Cerebellar cortex (tissue), 1 donor: ENCODE results near the gene XPO1.
A peak's percentile ranks its signal among the peaks of the same experiment; 100 is the strongest.
"Not testable (repeated sequence)": the region's sequence is repeated elsewhere in the genome, so short reads cannot be mapped to it uniquely, and the experiment has no call there.

Source experiments
- DNase-seq: peaks from one replicate; pipeline ENCODE4 v3.0.0-alpha.2; 2015; ENCODE audit warnings: low spot score

Gene XPO1

GRCh38 chr2:61538200-61538919 is at the start of gene XPO1:
Gene XPO1, minus strand, starts transcription at chr2:61538356. Its CDS starts 4,459 bp downstream, at chr2:61533897.
- peak; percentile 99 for DNase-seq

DNA sequence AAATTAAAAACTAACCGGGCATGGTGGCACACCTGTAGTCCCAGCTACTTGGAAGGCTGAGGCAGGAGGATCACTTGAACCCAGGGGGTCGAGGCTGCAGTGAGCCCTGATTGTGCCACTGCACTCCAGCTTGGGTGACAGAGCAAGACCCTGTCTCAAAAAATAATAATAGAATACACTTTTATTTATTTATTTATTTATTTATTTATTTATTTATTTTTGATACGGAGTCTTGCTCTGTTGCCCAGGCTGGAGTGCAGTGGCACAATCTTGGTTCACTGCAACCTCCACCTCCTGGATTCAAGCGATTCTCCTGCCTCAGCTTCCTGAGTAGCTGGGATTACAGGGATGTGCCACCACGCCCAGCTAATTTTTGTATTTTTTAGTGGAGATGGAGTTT is 48.8 kb upstream of the XPO1 start:
- DNase-seq = not testable (repeated sequence)

DNA sequence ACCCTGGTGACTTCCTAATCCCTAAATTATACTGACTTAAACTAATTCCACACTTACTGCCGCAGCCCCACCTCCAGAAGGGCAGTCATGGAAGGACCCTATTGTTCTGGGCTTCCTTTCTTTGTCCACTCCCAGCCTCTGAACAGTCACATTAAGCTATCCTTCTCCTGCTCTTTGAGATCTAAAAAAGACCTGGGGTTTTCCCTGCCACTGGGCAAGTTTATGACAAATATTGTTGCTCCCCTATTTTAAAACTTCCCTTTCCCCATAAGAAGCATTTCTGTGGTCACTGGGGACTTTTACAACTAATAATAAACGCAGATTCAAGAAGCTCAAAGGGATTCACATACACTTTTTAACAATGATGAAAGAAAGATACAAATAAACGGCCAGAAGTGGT is 47.2 kb upstream of the XPO1 start:
- no peak for DNase-seq

- DNase-seq = not testable (repeated sequence)
These were observed 46.2 kb upstream of the XPO1 start for GRCh38 chr2:61584368-61584767.

DNA sequence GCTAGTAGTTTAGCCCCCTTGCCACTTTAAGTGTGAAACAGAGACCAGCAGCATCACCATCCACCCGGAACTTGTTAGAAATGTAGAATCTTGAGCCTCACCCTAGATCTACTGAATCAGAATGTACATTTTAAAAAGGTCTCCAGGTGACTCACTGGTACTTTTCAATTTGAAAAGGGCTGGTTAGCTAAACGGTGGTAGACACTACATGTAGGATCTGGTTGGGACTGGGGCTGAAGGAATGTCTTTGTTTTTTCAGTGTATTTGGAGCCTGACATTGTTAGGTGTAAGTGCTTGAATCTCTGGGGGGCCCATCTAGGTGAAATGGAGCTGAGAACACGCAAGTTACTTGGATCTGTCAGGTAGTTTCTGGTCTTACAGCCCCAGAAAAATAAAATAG is 44.0 kb upstream of the XPO1 start:
- no peak for DNase-seq

DNA sequence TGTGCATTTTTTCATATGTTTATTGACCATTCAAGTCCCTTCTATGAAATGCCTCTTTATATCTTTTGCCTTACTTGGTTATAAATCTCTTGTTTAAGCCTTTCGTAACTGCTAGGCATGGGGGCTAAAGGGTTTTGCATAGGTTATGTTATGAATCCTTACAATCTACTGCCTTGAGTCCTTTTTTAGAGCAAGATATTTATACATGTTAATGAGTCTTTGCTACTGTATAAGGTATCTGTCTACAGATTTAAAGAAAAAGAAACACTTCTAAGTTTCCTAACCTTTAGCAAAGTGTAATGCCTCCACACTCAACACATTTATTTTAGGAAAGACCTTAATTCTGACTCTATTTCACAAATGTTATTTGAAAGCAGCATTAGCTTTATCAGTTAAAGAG is 43.6 kb upstream of the XPO1 start:
- no peak for DNase-seq

- DNase-seq = no peak
These were observed 37.3 kb upstream of the XPO1 start for GRCh38 chr2:61575447-61575859.

GRCh38 chr2:61566566-61566965 is 28.4 kb upstream of the XPO1 start:
- no peak for DNase-seq

- no peak for DNase-seq
These were observed 24.5 kb upstream of the XPO1 start for GRCh38 chr2:61562615-61563014.

DNA sequence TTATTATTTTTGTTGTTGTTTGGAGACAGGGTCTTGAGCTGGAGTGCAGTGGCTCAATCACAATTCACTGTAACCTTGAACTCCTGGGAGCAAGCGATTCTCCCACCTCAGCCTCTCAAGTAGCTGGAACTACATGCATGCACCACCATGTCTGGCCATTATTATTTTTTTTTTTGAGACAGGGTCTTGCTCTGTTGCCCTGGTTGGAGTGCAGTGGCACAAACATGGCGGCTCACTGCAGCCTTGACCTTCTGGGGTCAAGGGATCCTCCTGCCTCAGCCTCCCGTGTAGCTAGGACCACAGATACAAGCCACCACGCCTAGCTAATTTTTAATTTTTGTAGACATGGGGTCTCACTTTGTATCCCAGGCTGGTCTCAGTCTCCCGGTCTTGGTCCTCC is 20.0 kb upstream of the XPO1 start:
- no peak for DNase-seq

DNA sequence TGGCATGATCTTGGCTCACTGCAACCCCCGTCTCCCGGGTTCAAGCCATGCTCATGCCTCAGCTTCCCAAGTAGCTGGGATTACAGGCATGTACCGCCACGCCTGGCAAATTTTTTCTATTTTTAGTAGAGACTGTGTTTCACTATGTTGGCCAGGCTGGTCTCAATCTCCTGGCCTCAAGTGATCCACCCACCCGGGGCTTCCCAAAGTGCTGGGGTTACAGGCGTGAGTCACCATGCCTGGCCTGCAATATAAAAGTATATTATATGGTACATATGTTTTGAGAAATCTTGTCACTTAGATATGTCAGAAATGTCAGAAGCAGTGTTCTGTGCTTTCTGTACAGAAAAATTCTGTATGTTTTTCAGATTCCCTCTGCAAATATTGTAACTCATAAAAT is 19.2 kb upstream of the XPO1 start:
- no peak for DNase-seq

DNA sequence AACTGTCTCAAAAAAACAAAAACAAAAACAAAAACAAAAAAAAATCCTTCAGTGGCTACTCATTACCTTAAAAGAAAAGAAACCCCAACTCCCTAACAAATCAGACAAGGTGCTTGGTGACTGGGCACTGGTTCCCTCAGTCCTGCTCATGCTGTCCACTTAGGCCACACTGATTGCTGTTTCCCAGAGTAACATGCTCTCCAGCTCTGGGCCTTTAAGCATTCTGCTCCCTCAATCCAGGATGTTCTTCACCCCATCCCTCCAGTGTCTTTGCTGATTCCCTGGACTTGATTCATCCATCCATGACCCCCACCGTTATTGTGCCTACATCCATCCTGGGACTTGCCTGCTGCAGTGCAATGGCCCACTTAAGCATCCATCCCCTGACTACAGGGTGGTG is 16.4 kb upstream of the XPO1 start:
- DNase-seq = no peak

GRCh38 chr2:61550375-61551209 is 12.4 kb upstream of the XPO1 start:
- DNase-seq = no peak

DNA sequence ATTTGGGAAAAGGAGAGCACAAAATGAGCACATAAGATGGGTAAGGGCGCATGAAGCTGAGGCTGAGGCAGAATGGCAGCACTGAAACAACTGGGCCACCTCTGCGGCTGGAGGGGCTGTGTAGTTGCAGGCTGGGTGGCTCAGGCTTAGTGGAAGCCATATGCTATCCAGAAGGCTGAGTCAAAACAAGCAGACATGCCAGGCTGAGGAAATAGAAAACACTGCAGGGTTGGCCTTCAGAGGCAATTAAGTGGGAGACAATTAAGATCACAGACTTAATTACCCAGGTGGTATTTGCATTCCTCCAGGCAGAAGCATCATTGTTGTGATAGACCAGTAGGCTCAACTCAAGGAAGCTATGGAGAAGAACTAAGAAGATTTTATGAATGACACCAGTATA is 11.4 kb upstream of the XPO1 start:
- DNase-seq = no peak

GRCh38 chr2:61543062-61543461 is 4.9 kb upstream of the XPO1 start:
- DNase-seq = no peak

DNA sequence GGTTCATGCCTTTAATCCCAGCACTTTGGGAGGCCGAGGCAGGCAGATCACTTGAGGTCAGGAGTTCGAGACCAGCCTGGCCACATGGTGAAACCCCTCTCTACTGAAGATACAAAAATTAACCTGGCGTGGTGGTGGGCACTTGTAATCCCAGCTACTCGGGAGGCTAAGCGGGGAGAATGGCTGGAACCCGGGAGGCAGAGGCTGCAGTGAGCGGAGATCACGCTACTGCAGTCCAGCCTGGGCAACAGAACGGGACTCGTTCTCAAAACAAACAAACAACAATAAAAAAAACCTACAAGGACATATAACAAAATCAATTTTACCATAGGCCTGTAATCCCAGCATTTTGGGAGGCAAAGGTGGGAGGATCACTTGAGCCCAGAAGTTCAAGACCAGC is 2.0 kb upstream of the XPO1 start:
- DNase-seq = not testable (repeated sequence)

GRCh38 chr2:61538920-61539520 is 864 bp upstream of the XPO1 start:
- peak; percentile 69 for DNase-seq

GRCh38 chr2:61537950-61538199 is 281 bp downstream of the XPO1 start:
- DNase-seq = no peak

- peak; percentile 27 for DNase-seq
These were observed 743 bp downstream of the XPO1 start for GRCh38 chr2:61537277-61537949.

GRCh38 chr2:61536572-61537276 is 1.4 kb downstream of the XPO1 start:
- DNase-seq = peak; percentile 94

DNA sequence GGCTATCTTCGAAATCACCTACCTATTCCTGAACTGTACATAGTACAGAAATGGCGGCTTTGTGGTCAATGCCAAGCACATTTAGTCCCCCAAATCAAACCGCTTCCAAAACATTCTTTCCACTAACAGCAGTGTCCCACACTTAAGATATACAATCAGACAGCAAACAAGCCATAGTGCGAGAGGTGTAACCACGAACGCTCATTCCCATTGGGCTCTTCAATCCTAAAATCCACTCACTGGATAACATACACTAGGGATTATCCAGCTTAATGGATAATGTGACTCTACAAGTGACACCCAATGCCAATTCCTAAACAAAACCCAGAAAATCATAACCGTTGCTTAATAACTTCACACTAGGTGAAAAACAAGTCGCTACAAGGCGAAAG is 2.0 kb downstream of the XPO1 start:
- no peak for DNase-seq

GRCh38 chr2:61535449-61535848 is 2.7 kb downstream of the XPO1 start:
- DNase-seq = no peak
